Subcutaneous abdominal adipose tissue (tissue), 5 donors: Measurements from ENCODE around the gene SPATA31E1.
"Not testable (repeated sequence)": the region's sequence is repeated elsewhere in the genome, so short reads cannot be mapped to it uniquely, and the experiment has no call there.

Experiments
- H3K27ac ChIP-seq: one replicate; pipeline ENCODE4 v1.7.0; 2013; ENCODE audit warnings: low read depth, mild to moderate bottlenecking, inconsistent platforms, low read length, moderate library complexity
- H3K27me3 ChIP-seq, 5 donors: one replicate each; pipeline ENCODE4 v1.7.0; 2013; ENCODE audit warnings: low read length in 5 of 5, inconsistent platforms in 1 of 5; ENCODE audit not compliant: control insufficient read depth in 5 of 5, insufficient read depth in 4 of 5
- H3K36me3 ChIP-seq, 5 donors: one replicate each; pipeline ENCODE4 v1.7.0; 2013; ENCODE audit warnings: low read length in 5 of 5; ENCODE audit not compliant: control insufficient read depth in 5 of 5, insufficient read depth in 5 of 5
- H3K4me1 ChIP-seq, 5 donors: one replicate each; pipeline ENCODE4 v1.7.0; 2013; ENCODE audit warnings: low read length in 5 of 5, mild to moderate bottlenecking in 3 of 5, moderate library complexity in 1 of 5; ENCODE audit not compliant: control insufficient read depth in 5 of 5, insufficient read depth in 5 of 5
- H3K4me3 ChIP-seq, 5 donors: one replicate each; pipeline ENCODE4 v1.7.0; 2013; ENCODE audit warnings: low read length in 5 of 5, low read depth in 1 of 5
- H3K9ac ChIP-seq, 5 donors: one replicate each; pipeline ENCODE4 v1.7.0; 2013; ENCODE audit warnings: low read length in 5 of 5, mild to moderate bottlenecking in 4 of 5, moderate library complexity in 3 of 5
- H3K9me3 ChIP-seq, 5 donors: one replicate each; pipeline ENCODE4 v1.7.0; 2013; ENCODE audit warnings: low read length in 5 of 5; ENCODE audit not compliant: control insufficient read depth in 5 of 5
- donor health status: healthy.
- donor health status: healthy.
- donor health status: healthy.
- donor health status: healthy.
- donor health status: healthy.

Gene SPATA31E1

DNA sequence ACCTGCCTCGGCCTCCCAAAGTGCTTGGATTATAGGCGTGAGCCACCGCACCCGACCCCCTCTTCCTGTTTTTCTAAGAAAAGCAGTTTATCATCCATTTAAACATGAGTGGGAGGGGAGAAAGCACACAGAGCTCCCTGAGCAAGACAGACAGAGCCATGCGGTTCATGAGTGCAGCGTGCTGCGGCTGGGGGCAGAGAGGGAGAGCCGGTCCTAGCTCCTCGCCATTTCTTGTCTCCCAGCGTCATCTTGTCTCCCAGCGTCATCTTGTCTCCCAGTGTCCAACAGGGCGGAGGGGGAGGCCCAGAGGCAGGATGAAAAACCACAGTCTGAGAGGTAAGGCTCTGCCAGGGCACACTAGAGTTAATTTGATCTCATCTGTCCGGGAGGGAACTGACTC lies 36.3 kb downstream of the SPATA31E1 start:
- H3K9me3 ChIP-seq, H3K4me1 ChIP-seq, H3K4me3 ChIP-seq, H3K36me3 ChIP-seq, H3K27ac ChIP-seq, H3K27me3 ChIP-seq, H3K9ac ChIP-seq: not testable (repeated sequence)

- H3K27ac ChIP-seq, H3K27me3 ChIP-seq, H3K4me1 ChIP-seq: not testable (repeated sequence)
These were observed 38.9 kb downstream of the SPATA31E1 start for GRCh38 chr9:87921561-87921960.

DNA sequence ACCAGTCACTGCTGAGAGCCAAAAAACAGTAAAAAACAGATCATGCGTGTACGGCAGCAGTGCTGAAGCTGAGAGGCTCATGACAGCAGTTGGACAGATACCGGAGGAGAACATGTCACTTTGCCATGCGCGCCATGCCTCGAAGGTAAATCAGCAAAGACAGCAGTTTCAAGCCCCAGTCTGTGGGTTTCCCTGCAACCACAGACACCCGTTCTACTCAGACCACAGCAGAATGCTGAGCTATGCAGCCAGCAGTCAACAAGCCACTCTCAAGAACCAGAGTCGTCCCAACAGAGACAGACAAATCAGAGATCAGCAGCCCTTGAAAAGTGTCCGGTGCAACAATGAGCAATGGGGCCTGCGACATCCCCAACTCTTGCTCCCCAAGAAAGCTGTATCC lies 40.3 kb downstream of the SPATA31E1 start:
- H3K4me3 ChIP-seq, H3K27ac ChIP-seq, H3K4me1 ChIP-seq, H3K27me3 ChIP-seq, H3K36me3 ChIP-seq, H3K9ac ChIP-seq, H3K9me3 ChIP-seq: not testable (repeated sequence)

More at GRCh38 chr9:87921561-87921960, 38.9 kb downstream of the SPATA31E1 start:
- not testable (repeated sequence) for H3K4me3 ChIP-seq, H3K36me3 ChIP-seq, H3K9ac ChIP-seq, H3K9me3 ChIP-seq

GRCh38 chr9:87924851-87925250 lies 42.2 kb downstream of the SPATA31E1 start:
- not testable (repeated sequence) for H3K4me1 ChIP-seq, H3K4me3 ChIP-seq, H3K27me3 ChIP-seq, H3K9ac ChIP-seq, H3K9me3 ChIP-seq, H3K27ac ChIP-seq, H3K36me3 ChIP-seq

- H3K9ac ChIP-seq, H3K27ac ChIP-seq, H3K9me3 ChIP-seq, H3K27me3 ChIP-seq, H3K4me3 ChIP-seq, H3K4me1 ChIP-seq, H3K36me3 ChIP-seq: not testable (repeated sequence)
These were observed 46.5 kb downstream of the SPATA31E1 start for GRCh38 chr9:87929152-87929551.

DNA sequence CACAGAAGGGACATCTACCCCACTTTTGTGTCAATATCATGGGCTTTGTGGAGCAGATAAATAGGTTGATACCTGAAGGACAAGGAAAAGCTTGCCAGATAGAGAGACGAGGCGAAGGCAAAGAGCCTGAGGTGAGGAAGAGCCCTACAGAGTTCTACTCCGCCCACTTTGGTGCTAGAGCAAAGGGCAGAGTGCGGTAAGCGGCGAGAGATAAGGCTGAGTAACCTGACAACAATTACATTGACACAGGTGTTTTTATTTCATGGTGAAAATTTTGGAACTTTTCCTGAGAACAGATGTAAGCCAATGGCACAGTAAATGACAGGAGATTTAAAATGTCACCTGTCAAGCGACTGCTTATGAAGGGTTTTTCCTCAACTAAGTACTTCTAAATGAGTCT lies 51.8 kb downstream of the SPATA31E1 start:
- not testable (repeated sequence) for H3K4me1 ChIP-seq, H3K36me3 ChIP-seq, H3K9ac ChIP-seq, H3K27ac ChIP-seq, H3K27me3 ChIP-seq, H3K9me3 ChIP-seq, H3K4me3 ChIP-seq

GRCh38 chr9:87937352-87937751 lies 54.7 kb downstream of the SPATA31E1 start:
- H3K4me3 ChIP-seq, H3K4me1 ChIP-seq, H3K36me3 ChIP-seq, H3K27me3 ChIP-seq, H3K9me3 ChIP-seq, H3K27ac ChIP-seq, H3K9ac ChIP-seq: not testable (repeated sequence)

DNA sequence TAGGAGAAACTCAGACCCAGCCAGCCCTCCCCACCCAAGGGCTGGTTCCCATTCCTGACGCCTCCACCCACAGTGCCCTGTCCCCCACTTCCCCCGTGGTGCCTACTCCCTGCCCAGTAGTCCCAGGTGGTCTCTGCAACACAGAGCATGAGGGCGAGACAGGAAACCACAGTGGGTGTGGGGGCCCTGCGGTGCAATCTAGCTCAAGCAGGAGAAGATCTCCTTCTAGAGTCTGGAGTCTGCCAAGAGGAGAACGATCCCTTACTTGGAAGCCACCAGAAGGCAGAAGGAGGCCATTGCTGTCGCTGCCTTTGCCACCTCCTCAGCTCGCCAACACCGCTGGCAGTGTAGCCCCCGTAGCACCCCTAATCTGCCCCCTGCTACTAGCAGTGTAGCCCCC lies 55.2 kb downstream of the SPATA31E1 start:
- not testable (repeated sequence) for H3K4me3 ChIP-seq, H3K27me3 ChIP-seq, H3K36me3 ChIP-seq, H3K27ac ChIP-seq, H3K4me1 ChIP-seq, H3K9me3 ChIP-seq, H3K9ac ChIP-seq

GRCh38 chr9:87938336-87938735 lies 55.7 kb downstream of the SPATA31E1 start:
- H3K9ac ChIP-seq, H3K27me3 ChIP-seq, H3K4me3 ChIP-seq, H3K9me3 ChIP-seq, H3K27ac ChIP-seq, H3K4me1 ChIP-seq, H3K36me3 ChIP-seq: not testable (repeated sequence)
